SK-N-SH (cell line): ENCODE results near the gene OR2B3. TPM values are rescaled to one million over a fixed set of nuclear protein-coding genes. Genes with fewer than 3 reads are reported as not detected.

Experiments used
- CTCF ChIA-PET: fragments of 300-600, 350-600 bp; formaldehyde crosslinking; extraction: SDS; loops from one replicate; lab custom pipeline; 2021; lab: Yijun Ruan, JAX
- POLR2A ChIA-PET: fragments of 350-600 bp; sonication (Branson Sonifier 250); formaldehyde crosslinking; extraction: SDS; loops from one replicate; lab custom pipeline; 2020; ENCODE audit warnings: antibody characterized with exemption, inconsistent platforms; lab: Yijun Ruan, JAX
- DNase-seq: peaks from one replicate; pipeline ENCODE4 v3.0.0; 2012
- H2AFZ ChIP-seq: fragments of 200-600 bp; sonication (generic); 2 replicates; pipeline ENCODE4 v1.8.1; 2016; ENCODE audit warnings: antibody characterized with exemption, mild to moderate bottlenecking, low read depth
- H3F3A ChIP-seq: fragments of 200-600 bp; sonication (generic); replicated peaks from 2 replicates; pipeline ENCODE3; 2016; ENCODE audit warnings: antibody characterized with exemption, mild to moderate bottlenecking; ENCODE audit not compliant: insufficient read depth
- H3K27ac ChIP-seq, 2 experiments: fragments of 200-500 bp in 1 of 2; fragments of 200-600 bp in 1 of 2; sonication (Bioruptor generic) in 1 of 2; sonication (generic), shearing (Covaris generic) in 1 of 2; 2 replicates each; pipeline versions ENCODE4 v1.5.1 to v1.6.1; 2014 to 2016; ENCODE audit warnings: low read depth in 2 of 2, inconsistent platforms in 1 of 2, low read length in 1 of 2, mild to moderate bottlenecking in 1 of 2, mixed read lengths in 1 of 2
- H3K27me3 ChIP-seq: fragments of 200-600 bp; sonication (generic), shearing (Covaris generic); 2 replicates; pipeline ENCODE4 v1.6.1; 2016; ENCODE audit warnings: mixed run types; ENCODE audit not compliant: insufficient read depth
- H3K36me3 ChIP-seq, 2 experiments: fragments of 200-500 bp in 1 of 2; fragments of 200-600 bp in 1 of 2; sonication (Bioruptor generic) in 1 of 2; sonication (generic) in 1 of 2; replicated peaks in 1 of 2; 2 replicates each; pipeline versions ENCODE3 to v1.5.1; 2014 to 2016; ENCODE audit warnings: low read length in 1 of 2, mild to moderate bottlenecking in 1 of 2; ENCODE audit not compliant: insufficient read depth in 2 of 2, control insufficient read depth in 1 of 2
- H3K4me1 ChIP-seq, 2 experiments: fragments of 200-500 bp in 1 of 2; fragments of 200-600 bp in 1 of 2; sonication (Bioruptor generic) in 1 of 2; sonication (generic), shearing (Covaris generic) in 1 of 2; 2 replicates each; pipeline versions ENCODE4 v1.5.1 to v1.6.1; 2014 to 2016; ENCODE audit warnings: low read depth in 1 of 2, low read length in 1 of 2, mixed run types in 1 of 2; ENCODE audit not compliant: insufficient read depth in 2 of 2, control insufficient read depth in 1 of 2
- H3K4me2 ChIP-seq: fragments of 200-600 bp; sonication (generic), shearing (Covaris generic); 2 replicates; pipeline ENCODE4 v1.6.1; 2017; ENCODE audit warnings: mixed run types
- H3K4me3 ChIP-seq, 2 experiments: fragments of 200-500 bp in 1 of 2; fragments of 200-600 bp in 1 of 2; sonication (Bioruptor generic) in 1 of 2; sonication (generic), shearing (Covaris generic) in 1 of 2; 2 replicates each; pipeline versions ENCODE4 v1.5.1 to v1.8.1; 2014 to 2016; ENCODE audit warnings: low read depth in 2 of 2, inconsistent platforms in 1 of 2, low read length in 1 of 2, mild to moderate bottlenecking in 1 of 2, mixed read lengths in 1 of 2, moderate library complexity in 1 of 2
- H3K79me2 ChIP-seq: fragments of 200-600 bp; sonication (generic); 2 replicates; pipeline ENCODE4 v1.8.1; 2017; ENCODE audit warnings: mild to moderate bottlenecking; ENCODE audit not compliant: insufficient read depth
- H3K9ac ChIP-seq: fragments of 200-600 bp; sonication (generic); 2 replicates; pipeline ENCODE4 v1.6.1; 2017; ENCODE audit warnings: mixed run types
- H3K9me2 ChIP-seq: fragments of 200-600 bp; sonication (generic); 2 replicates; pipeline ENCODE4 v1.6.1; 2017; ENCODE audit warnings: mixed run types
- H3K9me3 ChIP-seq: fragments of 200-600 bp; sonication (generic); 2 replicates; pipeline ENCODE4 v1.6.1; 2017; ENCODE audit warnings: mixed run types, mild to moderate bottlenecking, moderate library complexity
- H4K20me1 ChIP-seq: fragments of 200-600 bp; sonication (generic); 2 replicates; pipeline ENCODE4 v1.6.1; 2017; ENCODE audit warnings: mild to moderate bottlenecking, mixed run types; ENCODE audit not compliant: insufficient read depth
- CHD2 ChIP-seq: fragments of 150-350 bp; IDR thresholded peaks from 2 replicates; pipeline ENCODE4 v1.6.1; 2018; ENCODE audit warnings: low read length; ENCODE audit not compliant: partially characterized antibody
- EP300 ChIP-seq, 2 experiments: IDR thresholded peaks; 2 replicates each; pipeline versions ENCODE4 v1.4.0 to v1.6.1; 2012; ENCODE audit warnings: borderline replicate concordance in 1 of 2, low read depth in 1 of 2, low read length in 1 of 2
- FOSL2 ChIP-seq: IDR thresholded peaks from 2 replicates; pipeline ENCODE4 v1.4.0; 2012; ENCODE audit warnings: low read depth, mild to moderate bottlenecking, moderate library complexity, borderline replicate concordance
- FOXJ3 ChIP-seq: sonication (generic); formaldehyde crosslinking; IDR thresholded peaks from 2 replicates; pipeline ENCODE4 v1.5.1; 2020; ENCODE audit warnings: mild to moderate bottlenecking, missing genetic modification reagents
- FOXM1 ChIP-seq: IDR thresholded peaks from 2 replicates; pipeline ENCODE4 v1.4.0; 2012; ENCODE audit warnings: low read depth, mild to moderate bottlenecking
- GABPA ChIP-seq: IDR thresholded peaks from 2 replicates; pipeline ENCODE4 v1.4.0; 2012; ENCODE audit warnings: low read depth, mild to moderate bottlenecking
- MEF2A ChIP-seq: IDR thresholded peaks from 2 replicates; pipeline ENCODE4 v1.4.0; 2012; ENCODE audit warnings: low read depth, borderline replicate concordance
- MXI1 ChIP-seq: IDR thresholded peaks from 2 replicates; pipeline ENCODE4 v1.6.1; 2012; ENCODE audit warnings: mild to moderate bottlenecking, low read depth, low read length, improper control_type of control experiment
- NRF1 ChIP-seq: IDR thresholded peaks from 2 replicates; pipeline ENCODE4 v1.6.1; 2012; ENCODE audit warnings: low read depth, mild to moderate bottlenecking, low read length
- RAD21 ChIP-seq: IDR thresholded peaks from 2 replicates; pipeline ENCODE4 v1.6.1; 2012; ENCODE audit warnings: mild to moderate bottlenecking, low read length
- RCOR1 ChIP-seq: fragments of 150-350 bp; IDR thresholded peaks from 2 replicates; pipeline ENCODE4 v1.6.1; 2017; ENCODE audit warnings: antibody characterized with exemption, low read length
- RFX5 ChIP-seq: IDR thresholded peaks from 2 replicates; pipeline ENCODE4 v1.6.1; 2012; ENCODE audit warnings: mild to moderate bottlenecking, improper control_type of control experiment, low read length
- TEAD4 ChIP-seq: IDR thresholded peaks from 2 replicates; pipeline ENCODE4 v1.4.0; 2012; ENCODE audit warnings: mild to moderate bottlenecking, borderline replicate concordance; ENCODE audit not compliant: insufficient read depth
- polyA plus RNA-seq, 3 experiments: library from polyadenylated mRNA; depleted of rRNA; stranded (reverse); fragments of >200 nt; gene quantifications; 2 replicates each; pipeline ENCODE4 v1.2.3, GENCODE V29; 2012
- TF ChIP-seq, protein P1 (sequence below): fragments of 150-350 bp; IDR thresholded peaks from 2 replicates; pipeline ENCODE4 v1.6.1; 2016; ENCODE audit warnings: mild to moderate bottlenecking, low read depth, low read length
- TF ChIP-seq, protein P2 (sequence below): IDR thresholded peaks from 2 replicates; pipeline ENCODE4 v1.4.0; 2012; ENCODE audit warnings: low read depth, borderline replicate concordance
- TF ChIP-seq, protein P3 (sequence below): fragments of 200-600 bp; sonication (generic); IDR thresholded peaks from 2 replicates; pipeline ENCODE4 v1.6.1; 2017; ENCODE audit warnings: antibody characterized with exemption, mild to moderate bottlenecking, moderate library complexity
- TF ChIP-seq, protein P4 (sequence below): IDR thresholded peaks from 2 replicates; pipeline ENCODE4 v1.6.1; 2012; ENCODE audit warnings: mild to moderate bottlenecking, low read depth, low read length, moderate library complexity

Gene OR2B3
- polyA plus RNA-seq, 1 of the 3 experiments (the other 2 are of a cell fraction): not detected

DNA sequence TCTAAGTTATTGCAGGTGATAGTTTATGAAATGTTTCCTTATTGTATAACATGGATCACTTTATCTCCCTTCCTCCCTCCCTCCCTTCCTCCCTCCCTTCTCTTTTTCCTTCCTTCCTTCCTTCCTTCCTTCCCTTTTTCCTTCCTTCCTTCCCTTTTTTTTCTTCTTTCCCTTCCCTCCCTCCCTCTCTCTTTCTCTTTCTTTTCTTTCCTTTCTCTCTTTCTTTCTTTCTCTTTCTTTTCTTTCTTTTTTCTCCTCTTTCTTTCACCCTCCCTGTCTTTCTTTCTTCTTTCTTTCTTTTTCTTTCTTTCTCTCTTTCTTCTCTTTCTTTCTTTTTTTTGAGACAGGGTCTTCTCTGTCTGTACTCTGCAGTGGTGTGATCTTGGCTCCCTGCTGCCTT, 5.8 kb downstream of the OR2B3 start:
- peaks cover 4% of the 10 kb centered on the region; the same call in 1 of the 2 replicates for H3K27me3 ChIP-seq
- no peaks in the 10 kb centered on the region for H3K9me2 ChIP-seq
- H3K27ac ChIP-seq: no peak overlapping the region
- H3K4me3 ChIP-seq: no peak overlapping the region
- POLR2A ChIA-PET: no interaction called here
- no peaks in the 10 kb centered on the region for H3K4me1 ChIP-seq
- TF ChIP-seq, protein P1, sequence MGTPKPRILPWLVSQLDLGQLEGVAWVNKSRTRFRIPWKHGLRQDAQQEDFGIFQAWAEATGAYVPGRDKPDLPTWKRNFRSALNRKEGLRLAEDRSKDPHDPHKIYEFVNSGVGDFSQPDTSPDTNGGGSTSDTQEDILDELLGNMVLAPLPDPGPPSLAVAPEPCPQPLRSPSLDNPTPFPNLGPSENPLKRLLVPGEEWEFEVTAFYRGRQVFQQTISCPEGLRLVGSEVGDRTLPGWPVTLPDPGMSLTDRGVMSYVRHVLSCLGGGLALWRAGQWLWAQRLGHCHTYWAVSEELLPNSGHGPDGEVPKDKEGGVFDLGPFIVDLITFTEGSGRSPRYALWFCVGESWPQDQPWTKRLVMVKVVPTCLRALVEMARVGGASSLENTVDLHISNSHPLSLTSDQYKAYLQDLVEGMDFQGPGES: no peak
- TF ChIP-seq MXI1: no peak
- no peak for TF ChIP-seq TEAD4
- no peak for TF ChIP-seq MEF2A
- no peak for TF ChIP-seq FOXJ3 (CRISPR knock-in tag)
- TF ChIP-seq, protein P2, sequence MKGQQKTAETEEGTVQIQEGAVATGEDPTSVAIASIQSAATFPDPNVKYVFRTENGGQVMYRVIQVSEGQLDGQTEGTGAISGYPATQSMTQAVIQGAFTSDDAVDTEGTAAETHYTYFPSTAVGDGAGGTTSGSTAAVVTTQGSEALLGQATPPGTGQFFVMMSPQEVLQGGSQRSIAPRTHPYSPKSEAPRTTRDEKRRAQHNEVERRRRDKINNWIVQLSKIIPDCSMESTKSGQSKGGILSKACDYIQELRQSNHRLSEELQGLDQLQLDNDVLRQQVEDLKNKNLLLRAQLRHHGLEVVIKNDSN: no peak
- TF ChIP-seq, protein P3, sequence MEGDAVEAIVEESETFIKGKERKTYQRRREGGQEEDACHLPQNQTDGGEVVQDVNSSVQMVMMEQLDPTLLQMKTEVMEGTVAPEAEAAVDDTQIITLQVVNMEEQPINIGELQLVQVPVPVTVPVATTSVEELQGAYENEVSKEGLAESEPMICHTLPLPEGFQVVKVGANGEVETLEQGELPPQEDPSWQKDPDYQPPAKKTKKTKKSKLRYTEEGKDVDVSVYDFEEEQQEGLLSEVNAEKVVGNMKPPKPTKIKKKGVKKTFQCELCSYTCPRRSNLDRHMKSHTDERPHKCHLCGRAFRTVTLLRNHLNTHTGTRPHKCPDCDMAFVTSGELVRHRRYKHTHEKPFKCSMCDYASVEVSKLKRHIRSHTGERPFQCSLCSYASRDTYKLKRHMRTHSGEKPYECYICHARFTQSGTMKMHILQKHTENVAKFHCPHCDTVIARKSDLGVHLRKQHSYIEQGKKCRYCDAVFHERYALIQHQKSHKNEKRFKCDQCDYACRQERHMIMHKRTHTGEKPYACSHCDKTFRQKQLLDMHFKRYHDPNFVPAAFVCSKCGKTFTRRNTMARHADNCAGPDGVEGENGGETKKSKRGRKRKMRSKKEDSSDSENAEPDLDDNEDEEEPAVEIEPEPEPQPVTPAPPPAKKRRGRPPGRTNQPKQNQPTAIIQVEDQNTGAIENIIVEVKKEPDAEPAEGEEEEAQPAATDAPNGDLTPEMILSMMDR: no peak
- TF ChIP-seq EP300 (IDR thresholded peaks at IDR 0.05; ENCODE audit: borderline replicate concordance in 1 of 2, low read depth in 1 of 2, low read length in 1 of 2): no peak
- TF ChIP-seq, protein P4, sequence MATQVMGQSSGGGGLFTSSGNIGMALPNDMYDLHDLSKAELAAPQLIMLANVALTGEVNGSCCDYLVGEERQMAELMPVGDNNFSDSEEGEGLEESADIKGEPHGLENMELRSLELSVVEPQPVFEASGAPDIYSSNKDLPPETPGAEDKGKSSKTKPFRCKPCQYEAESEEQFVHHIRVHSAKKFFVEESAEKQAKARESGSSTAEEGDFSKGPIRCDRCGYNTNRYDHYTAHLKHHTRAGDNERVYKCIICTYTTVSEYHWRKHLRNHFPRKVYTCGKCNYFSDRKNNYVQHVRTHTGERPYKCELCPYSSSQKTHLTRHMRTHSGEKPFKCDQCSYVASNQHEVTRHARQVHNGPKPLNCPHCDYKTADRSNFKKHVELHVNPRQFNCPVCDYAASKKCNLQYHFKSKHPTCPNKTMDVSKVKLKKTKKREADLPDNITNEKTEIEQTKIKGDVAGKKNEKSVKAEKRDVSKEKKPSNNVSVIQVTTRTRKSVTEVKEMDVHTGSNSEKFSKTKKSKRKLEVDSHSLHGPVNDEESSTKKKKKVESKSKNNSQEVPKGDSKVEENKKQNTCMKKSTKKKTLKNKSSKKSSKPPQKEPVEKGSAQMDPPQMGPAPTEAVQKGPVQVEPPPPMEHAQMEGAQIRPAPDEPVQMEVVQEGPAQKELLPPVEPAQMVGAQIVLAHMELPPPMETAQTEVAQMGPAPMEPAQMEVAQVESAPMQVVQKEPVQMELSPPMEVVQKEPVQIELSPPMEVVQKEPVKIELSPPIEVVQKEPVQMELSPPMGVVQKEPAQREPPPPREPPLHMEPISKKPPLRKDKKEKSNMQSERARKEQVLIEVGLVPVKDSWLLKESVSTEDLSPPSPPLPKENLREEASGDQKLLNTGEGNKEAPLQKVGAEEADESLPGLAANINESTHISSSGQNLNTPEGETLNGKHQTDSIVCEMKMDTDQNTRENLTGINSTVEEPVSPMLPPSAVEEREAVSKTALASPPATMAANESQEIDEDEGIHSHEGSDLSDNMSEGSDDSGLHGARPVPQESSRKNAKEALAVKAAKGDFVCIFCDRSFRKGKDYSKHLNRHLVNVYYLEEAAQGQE: no peak
- TF ChIP-seq RAD21: no peak
- TF ChIP-seq RFX5: no peak
- TF ChIP-seq GABPA: no peak
- no peak for TF ChIP-seq FOXM1
- TF ChIP-seq NRF1: no peak
- TF ChIP-seq FOSL2: no peak
- TF ChIP-seq RCOR1: no peak
- TF ChIP-seq CHD2: no peak
- TF ChIP-seq, all 33 proteins: peak for 0
- no peaks in the 10 kb centered on the region for H4K20me1 ChIP-seq
- no peaks in the 10 kb centered on the region for H3K36me3 ChIP-seq
- no peaks in the 10 kb centered on the region for H3K79me2 ChIP-seq
- H3K9me3 ChIP-seq: no peaks in the 10 kb centered on the region
- H3F3A ChIP-seq: no peaks in the 10 kb centered on the region
- CTCF ChIA-PET: no interaction called here
- H3K9ac ChIP-seq: no peak overlapping the region
- no peak overlapping the region for H2AFZ ChIP-seq
- no peak for DNase-seq
- H3K4me2 ChIP-seq: no peak overlapping the region
